Esophagus muscularis mucosa (tissue), 4 donors: ENCODE data around the gene ANK3. TPM values are rescaled to one million over a fixed set of nuclear protein-coding genes. Genes with fewer than 3 reads are reported as not detected.

Source experiments
- DNase-seq: peaks from one replicate; pipeline ENCODE4 v3.0.0-alpha.2; 2017; ENCODE audit errors: extremely low spot score
- H3K27ac ChIP-seq, 4 donors: fragments of 200-600 bp; sonication (generic); replicated peaks in 1 of 4; 1 replicate in 3 of 4; 2 replicates in 1 of 4; pipeline ENCODE4 v1.5.1; 2016 to 2019; ENCODE audit warnings: mild to moderate bottlenecking in 1 of 4
- H3K27me3 ChIP-seq, 4 donors: fragments of 200-600 bp; sonication (generic); one replicate each; pipeline versions ENCODE4 v1.5.1 to v1.6.0; 2016 to 2019
- H3K36me3 ChIP-seq, 4 donors: fragments of 200-600 bp; sonication (generic); one replicate each; pipeline ENCODE4 v1.5.1; 2016 to 2019
- H3K4me1 ChIP-seq, 4 donors: fragments of 200-600 bp; sonication (generic); one replicate each; pipeline ENCODE4 v1.5.1; 2016 to 2019
- H3K4me3 ChIP-seq, 4 donors: fragments of 200-600 bp; sonication (generic); 1 replicate in 2 of 4; 2 replicates in 2 of 4; pipeline ENCODE4 v1.5.1; 2016 to 2019; ENCODE audit warnings: mild to moderate bottlenecking in 4 of 4, moderate library complexity in 1 of 4
- H3K9me3 ChIP-seq, 4 donors: fragments of 200-600 bp; sonication (generic); 1 replicate in 3 of 4; 2 replicates in 1 of 4; pipeline ENCODE4 v1.5.1; 2016 to 2019
- EP300 ChIP-seq: sonication (generic); formaldehyde crosslinking; IDR thresholded peaks from one replicate; pipeline ENCODE4 v1.6.1; 2017; ENCODE audit warnings: antibody characterized with exemption
- POLR2A ChIP-seq: fragments of 450-650 bp; IDR thresholded peaks from one replicate; pipeline ENCODE4 v1.6.1; 2017; ENCODE audit warnings: antibody characterized with exemption, moderate library complexity, mild to moderate bottlenecking, low read depth
- POLR2AphosphoS5 ChIP-seq, 2 donors: sonication (generic); formaldehyde crosslinking; IDR thresholded peaks; one replicate each; pipeline ENCODE4 v1.6.1; 2017; ENCODE audit warnings: antibody characterized with exemption in 2 of 2
- WGBS: methylation state at CpG from one replicate; pipeline ENCODE4 v1.1.5; 2018; 5-methylcytosine and 5-hydroxymethylcytosine counted together
- intact Hi-C: fragments of 100-400 bp; cut with DNase I; formaldehyde crosslinking; loops from one replicate; pipeline ENCODE4 v1.15.1; 2023
- total RNA-seq, 4 donors: library from RNA; depleted of rRNA; stranded (reverse); fragments of >200 nt; gene quantifications; one replicate each; pipeline versions ENCODE4 v1.1.0 to v1.2.1, GENCODE V29; 2016
- TF ChIP-seq, protein P1 (sequence below), 3 experiments: fragments of 200-600 bp in 2 of 3; fragments of 450-650 bp in 1 of 3; sonication (generic) in 2 of 3; IDR thresholded peaks; one replicate each; pipeline ENCODE4 v1.5.1; 2017 to 2019; ENCODE audit warnings: antibody characterized with exemption in 3 of 3, mild to moderate bottlenecking in 2 of 3, moderate library complexity in 1 of 3

Gene ANK3
- total RNA-seq, 4 donors from 2014 or later: 25.5 to 44.9 (median 26.6) TPM

DNA sequence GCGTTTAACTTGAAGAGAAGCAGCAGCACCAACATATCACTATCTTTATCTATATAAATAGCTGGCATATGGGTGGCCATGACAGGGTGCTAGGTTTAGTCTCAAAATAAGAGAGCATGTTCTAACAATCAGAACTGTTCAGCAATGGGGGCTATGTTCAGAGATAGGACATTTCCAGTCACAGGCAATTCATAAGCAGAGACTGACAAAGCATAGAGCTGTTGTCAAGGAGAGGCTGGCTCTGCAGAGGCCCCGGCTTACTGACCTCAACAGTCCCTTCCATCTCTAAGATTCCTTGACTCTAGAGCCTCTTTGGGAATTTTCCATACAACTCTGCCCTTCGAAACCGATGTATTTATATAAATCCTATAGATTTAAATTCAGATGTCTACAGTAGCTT lies 17.2 kb downstream of the ANK3 start:
- WGBS: 89% methylated on average over 4 of the region's 4 CpGs
- intact Hi-C loops: no loop called here
- Histone ChIP-seq H3K36me3 (no peaks in the 10 kb centered on the region), H3K4me3 (no peak overlapping the region), H3K4me1 (peaks cover 0 to 28% (median 17%) of the 10 kb centered on the region in 4 donors), H3K9me3 (no peaks in the 10 kb centered on the region), H3K27ac (no peak overlapping the region), H3K27me3 (no peaks in the 10 kb centered on the region)
- TF ChIP-seq POLR2AphosphoS5 (IDR thresholded peaks at IDR 0.05) (no peak), EP300 (no peak), POLR2A (no peak)
- TF ChIP-seq, protein P1, sequence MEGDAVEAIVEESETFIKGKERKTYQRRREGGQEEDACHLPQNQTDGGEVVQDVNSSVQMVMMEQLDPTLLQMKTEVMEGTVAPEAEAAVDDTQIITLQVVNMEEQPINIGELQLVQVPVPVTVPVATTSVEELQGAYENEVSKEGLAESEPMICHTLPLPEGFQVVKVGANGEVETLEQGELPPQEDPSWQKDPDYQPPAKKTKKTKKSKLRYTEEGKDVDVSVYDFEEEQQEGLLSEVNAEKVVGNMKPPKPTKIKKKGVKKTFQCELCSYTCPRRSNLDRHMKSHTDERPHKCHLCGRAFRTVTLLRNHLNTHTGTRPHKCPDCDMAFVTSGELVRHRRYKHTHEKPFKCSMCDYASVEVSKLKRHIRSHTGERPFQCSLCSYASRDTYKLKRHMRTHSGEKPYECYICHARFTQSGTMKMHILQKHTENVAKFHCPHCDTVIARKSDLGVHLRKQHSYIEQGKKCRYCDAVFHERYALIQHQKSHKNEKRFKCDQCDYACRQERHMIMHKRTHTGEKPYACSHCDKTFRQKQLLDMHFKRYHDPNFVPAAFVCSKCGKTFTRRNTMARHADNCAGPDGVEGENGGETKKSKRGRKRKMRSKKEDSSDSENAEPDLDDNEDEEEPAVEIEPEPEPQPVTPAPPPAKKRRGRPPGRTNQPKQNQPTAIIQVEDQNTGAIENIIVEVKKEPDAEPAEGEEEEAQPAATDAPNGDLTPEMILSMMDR (IDR thresholded peaks at IDR 0.05): no peak
- no peak for DNase-seq

DNA sequence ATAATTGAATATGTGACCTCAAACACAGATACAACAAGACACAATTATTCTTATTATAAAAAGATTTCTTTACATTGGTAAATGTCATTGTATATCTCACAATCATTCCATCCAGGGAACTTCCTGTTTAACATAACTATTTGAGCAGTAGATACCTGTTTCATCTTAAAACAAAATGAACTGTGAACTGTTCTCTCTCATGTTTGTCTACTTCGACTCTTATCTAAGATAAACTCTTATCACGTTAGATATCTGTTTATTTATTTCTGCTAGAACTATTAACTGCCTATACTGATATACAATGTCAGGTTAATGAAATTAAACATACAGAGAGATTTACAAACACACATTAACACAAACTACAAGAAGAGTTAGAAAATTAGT lies 20.1 kb downstream of the ANK3 start:
- Histone ChIP-seq H3K27me3 (no peaks in the 10 kb centered on the region), H3K27ac (no peak overlapping the region), H3K9me3 (no peaks in the 10 kb centered on the region), H3K36me3 (no peaks in the 10 kb centered on the region), H3K4me3 (no peak overlapping the region), H3K4me1 (peaks cover 0 to 42% (median 24%) of the 10 kb centered on the region in 4 donors)
- TF ChIP-seq POLR2AphosphoS5 (IDR thresholded peaks at IDR 0.05) (no peak), EP300 (no peak), POLR2A (no peak)
- TF ChIP-seq, protein P1 (IDR thresholded peaks at IDR 0.05): no peak
- WGBS: 73% methylated on average over 2 of the region's 2 CpGs
- no peak for DNase-seq
- intact Hi-C loops: no loop called here

DNA sequence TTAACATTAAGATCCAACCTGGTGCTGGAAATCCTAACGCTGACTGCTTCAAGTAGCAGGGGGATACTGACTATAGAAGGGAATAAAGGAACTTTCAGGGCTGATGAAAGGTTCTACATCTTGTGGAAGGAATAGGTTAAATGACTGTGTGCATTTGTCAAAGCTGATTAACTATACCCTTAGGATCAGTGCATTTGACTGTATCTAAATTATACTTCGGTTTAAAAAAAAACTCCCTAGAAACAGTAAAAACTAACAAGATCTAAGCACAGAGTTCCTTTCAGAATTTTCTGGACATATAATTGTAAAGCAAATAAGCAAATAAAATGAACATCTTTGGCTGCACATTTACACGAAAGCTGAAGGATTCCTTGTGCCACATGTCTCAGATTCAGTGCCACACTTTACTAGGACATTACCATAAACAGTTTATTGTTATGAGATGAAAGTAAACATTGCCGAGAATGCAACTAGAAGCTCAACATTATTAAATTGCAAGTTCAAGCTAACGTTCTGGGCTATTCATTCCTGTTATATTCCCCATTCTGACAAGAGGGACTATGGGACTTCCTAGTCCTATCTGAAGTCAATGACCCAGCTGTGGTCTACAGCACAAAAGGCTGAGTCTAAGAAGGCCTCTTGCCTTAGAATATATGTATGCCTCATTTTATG lies 20.7 kb downstream of the ANK3 start:
- intact Hi-C loops: no loop called here
- TF ChIP-seq POLR2A: no peak
- TF ChIP-seq, protein P1 (IDR thresholded peaks at IDR 0.05): no peak
- TF ChIP-seq EP300: no peak
- no peak for TF ChIP-seq POLR2AphosphoS5 (IDR thresholded peaks at IDR 0.05)
- peaks cover 0 to 42% (median 24%) of the 10 kb centered on the region in 4 donors for H3K4me1 ChIP-seq
- no peak overlapping the region for H3K4me3 ChIP-seq
- H3K9me3 ChIP-seq: no peaks in the 10 kb centered on the region
- no peaks in the 10 kb centered on the region for H3K36me3 ChIP-seq
- 61% methylated on average over 5 of the region's 5 CpGs for WGBS
- DNase-seq: no peak
- no peak overlapping the region for H3K27ac ChIP-seq
- no peaks in the 10 kb centered on the region for H3K27me3 ChIP-seq

DNA sequence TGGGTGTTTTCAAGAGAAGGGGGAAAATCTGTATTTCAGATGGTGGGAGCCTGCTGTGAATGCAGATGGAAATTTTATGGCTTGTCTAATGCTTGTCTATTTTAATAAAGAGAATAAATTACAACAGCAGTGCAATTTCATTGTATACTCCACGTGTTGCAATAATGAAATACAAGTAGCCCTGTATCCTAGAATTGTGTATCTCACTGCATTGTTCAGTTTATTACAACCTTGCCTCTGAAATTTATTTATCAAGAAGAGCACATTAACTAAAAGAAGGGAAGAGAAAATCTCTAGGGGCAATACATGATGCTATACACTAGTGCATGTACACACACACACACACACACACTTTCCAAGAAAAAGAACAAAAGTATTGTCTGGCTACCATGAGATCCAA lies 21.8 kb downstream of the ANK3 start:
- intact Hi-C loops: no loop called here

DNA sequence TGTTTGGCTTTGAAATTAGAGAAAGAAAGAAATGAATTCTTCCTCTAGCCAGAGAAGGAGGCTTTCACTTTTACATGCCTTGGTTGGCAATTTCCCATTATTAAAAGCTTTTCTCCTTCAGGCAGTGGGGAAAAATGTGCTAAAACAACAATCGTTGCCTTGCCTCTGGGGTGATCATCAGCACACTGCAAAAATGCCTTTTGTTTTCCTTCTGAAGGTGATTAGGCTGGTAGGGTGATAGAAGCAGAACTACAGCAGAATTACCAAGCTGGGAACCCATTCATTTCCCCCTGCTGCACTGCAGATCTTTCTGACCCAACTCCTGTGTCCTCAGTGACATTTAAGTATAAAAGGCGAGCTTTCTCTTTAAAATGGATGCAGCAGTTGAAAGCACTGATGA lies 22.2 kb downstream of the ANK3 start:
- intact Hi-C loops: no loop called here
- no peak for DNase-seq
- Histone ChIP-seq H3K9me3 (no peaks in the 10 kb centered on the region), H3K27me3 (no peaks in the 10 kb centered on the region), H3K4me1 (peaks cover 0 to 42% (median 24%) of the 10 kb centered on the region in 4 donors), H3K4me3 (peak overlapping the region; percentile 6 to 24 (median 17)), H3K27ac (peak overlapping the region; percentile 32 to 64 (median 59)), H3K36me3 (no peaks in the 10 kb centered on the region)
- no peak for TF ChIP-seq POLR2AphosphoS5 (IDR thresholded peaks at IDR 0.05)
- TF ChIP-seq, protein P1 (IDR thresholded peaks at IDR 0.05): no peak
- no peak for TF ChIP-seq EP300
- TF ChIP-seq POLR2A: no peak
- WGBS: 37% methylated on average over 2 of the region's 2 CpGs

More for the DNA sequence above, 21.8 kb downstream of the ANK3 start:
- Histone ChIP-seq H3K27me3 (no peaks in the 10 kb centered on the region), H3K27ac (no peak overlapping the region), H3K36me3 (no peaks in the 10 kb centered on the region), H3K9me3 (no peaks in the 10 kb centered on the region), H3K4me1 (peaks cover 0 to 42% (median 24%) of the 10 kb centered on the region in 4 donors), H3K4me3 (no peak overlapping the region)
- no peak for DNase-seq
- TF ChIP-seq POLR2AphosphoS5 (IDR thresholded peaks at IDR 0.05): no peak
- WGBS: 52% methylated on average over 1 of the region's 1 CpG
